Parathyroid adenoma (tissue), 2 donors: ENCODE measurements around the gene HELQ.

ENCODE experiments used
- H2AFZ ChIP-seq: fragments of 300-600 bp; sonication (generic); one replicate; pipeline ENCODE4 v1.7.0; 2017; ENCODE audit warnings: antibody characterized with exemption, mild to moderate bottlenecking
- H3K27ac ChIP-seq: fragments of 300-600 bp; sonication (generic); one replicate; pipeline ENCODE4 v1.7.0; 2017
- H3K27me3 ChIP-seq: fragments of 300-600 bp; sonication (generic); one replicate; pipeline ENCODE4 v1.7.0; 2017; ENCODE audit warnings: low read length; ENCODE audit not compliant: control insufficient read depth, insufficient read depth
- H3K36me3 ChIP-seq: fragments of 300-600 bp; sonication (generic); one replicate; pipeline ENCODE4 v1.7.0; 2017; ENCODE audit warnings: low read length; ENCODE audit not compliant: control insufficient read depth, insufficient read depth
- H3K4me1 ChIP-seq: fragments of 300-600 bp; sonication (generic); one replicate; pipeline ENCODE4 v1.7.0; 2017; ENCODE audit warnings: control low read depth
- H3K4me2 ChIP-seq: fragments of 300-600 bp; sonication (generic); one replicate; pipeline ENCODE4 v1.7.0; 2017; ENCODE audit warnings: low read length
- H3K4me3 ChIP-seq: fragments of 300-600 bp; sonication (generic); one replicate; pipeline ENCODE4 v1.7.0; 2017; ENCODE audit warnings: low read depth, low read length
- H3K79me2 ChIP-seq: fragments of 300-600 bp; sonication (generic); one replicate; pipeline ENCODE4 v1.7.0; 2017; ENCODE audit warnings: control low read depth
- H3K9ac ChIP-seq: fragments of 300-600 bp; sonication (generic); one replicate; pipeline ENCODE4 v1.7.0; 2017; ENCODE audit warnings: mild to moderate bottlenecking
- H3K9me3 ChIP-seq: fragments of 300-600 bp; sonication (generic); one replicate; pipeline ENCODE4 v1.7.0; 2017; ENCODE audit warnings: low read length; ENCODE audit not compliant: control insufficient read depth
- CTCF ChIP-seq: fragments of 300-600 bp; sonication (generic); IDR thresholded peaks from one replicate; pipeline ENCODE4 v1.7.0; 2017; ENCODE audit warnings: antibody characterized with exemption, mild to moderate bottlenecking
- donor health status: primary hyperparathyroidism.

Gene HELQ

GRCh38 chr4:83387476-83388312 is 67.9 kb downstream of the HELQ start:
- Histone ChIP-seq H3K4me2 (no peak overlapping the region), H3K27ac (no peak overlapping the region), H3K4me3 (no peak overlapping the region), H3K27me3 (no peaks in the 10 kb centered on the region), H3K4me1 (no peaks in the 10 kb centered on the region), H3K9me3 (no peaks in the 10 kb centered on the region), H2AFZ (no peak overlapping the region), H3K9ac (no peak overlapping the region), H3K79me2 (no peaks in the 10 kb centered on the region), H3K36me3 (no peaks in the 10 kb centered on the region)
- TF ChIP-seq CTCF: no peak

- no peaks in the 10 kb centered on the region for H3K36me3 ChIP-seq
Measured at GRCh38 chr4:83387012-83387411, 68.6 kb downstream of the HELQ start.

DNA sequence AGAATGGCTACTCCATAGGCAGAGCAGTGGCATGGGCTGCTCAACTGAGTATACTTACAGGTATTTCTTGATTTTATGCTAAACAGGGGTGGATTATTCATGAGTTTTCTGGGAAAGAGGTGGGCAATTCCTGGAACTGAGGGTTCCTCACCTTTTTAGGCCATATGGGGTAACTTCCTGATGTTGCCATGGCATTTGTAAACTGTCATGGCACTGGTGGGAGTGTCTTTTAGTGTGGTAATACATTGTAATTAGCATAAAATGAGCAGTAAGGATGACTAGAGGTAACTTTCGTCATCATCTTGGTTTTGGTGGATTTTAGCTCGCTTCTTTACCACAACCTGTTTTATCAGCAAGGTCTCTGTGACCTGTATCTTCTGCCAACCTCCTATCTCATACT is 72.8 kb downstream of the HELQ start:
- Histone ChIP-seq H3K27me3 (no peaks in the 10 kb centered on the region), H3K4me2 (no peak overlapping the region), H3K9me3 (no peaks in the 10 kb centered on the region), H2AFZ (no peak overlapping the region), H3K9ac (no peak overlapping the region), H3K27ac (no peak overlapping the region), H3K4me3 (no peak overlapping the region), H3K4me1 (no peaks in the 10 kb centered on the region), H3K36me3 (no peaks in the 10 kb centered on the region), H3K79me2 (no peaks in the 10 kb centered on the region)
- no peak for TF ChIP-seq CTCF

More at GRCh38 chr4:83387012-83387411, 68.6 kb downstream of the HELQ start:
- Histone ChIP-seq H3K4me3 (no peak overlapping the region), H3K27ac (no peak overlapping the region), H3K79me2 (no peaks in the 10 kb centered on the region), H3K4me1 (no peaks in the 10 kb centered on the region), H3K9ac (no peak overlapping the region), H3K27me3 (no peaks in the 10 kb centered on the region), H2AFZ (no peak overlapping the region), H3K4me2 (no peak overlapping the region), H3K9me3 (no peaks in the 10 kb centered on the region)
- TF ChIP-seq CTCF: no peak

GRCh38 chr4:83381173-83381572 is 74.5 kb downstream of the HELQ start:
- no peaks in the 10 kb centered on the region for H3K27me3 ChIP-seq

More at GRCh38 chr4:83381173-83381572, 74.5 kb downstream of the HELQ start:
- Histone ChIP-seq H2AFZ (no peak overlapping the region), H3K36me3 (no peaks in the 10 kb centered on the region), H3K9ac (no peak overlapping the region), H3K79me2 (no peaks in the 10 kb centered on the region), H3K4me2 (no peak overlapping the region), H3K9me3 (no peaks in the 10 kb centered on the region), H3K4me1 (no peaks in the 10 kb centered on the region), H3K27ac (no peak overlapping the region), H3K4me3 (no peak overlapping the region)
- no peak for TF ChIP-seq CTCF
